ENCODE data around the gene PDE7B.

Gene PDE7B

DNA sequence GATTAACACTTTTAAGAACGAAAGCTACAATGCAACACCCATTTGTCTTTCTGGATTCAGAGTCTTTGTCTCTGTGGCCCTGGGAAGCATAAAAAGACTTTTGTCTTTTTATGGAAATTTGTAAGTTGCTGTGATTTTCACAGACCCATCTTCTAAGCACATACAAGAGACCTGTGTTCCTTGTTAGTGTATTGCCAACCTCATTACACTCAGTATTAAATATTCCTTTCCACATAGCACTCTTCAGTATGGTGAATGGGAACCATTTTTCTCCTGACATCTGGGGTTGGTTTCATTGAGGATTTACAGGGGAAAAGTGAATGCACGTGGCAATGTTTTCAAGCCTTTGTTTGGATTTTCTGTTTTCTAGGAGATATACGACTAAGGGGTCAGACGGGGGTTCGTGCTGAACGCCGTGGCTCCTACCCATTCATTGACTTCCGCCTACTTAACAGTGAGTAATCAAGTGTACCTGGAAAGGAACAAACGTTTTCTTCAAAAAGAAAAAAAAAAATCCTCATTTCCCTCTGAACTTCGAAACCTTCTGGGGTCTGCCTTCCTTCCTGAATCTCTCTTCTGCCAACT lies 257.0 kb downstream of the PDE7B start:
- TF ChIP-seq, protein P1, sequence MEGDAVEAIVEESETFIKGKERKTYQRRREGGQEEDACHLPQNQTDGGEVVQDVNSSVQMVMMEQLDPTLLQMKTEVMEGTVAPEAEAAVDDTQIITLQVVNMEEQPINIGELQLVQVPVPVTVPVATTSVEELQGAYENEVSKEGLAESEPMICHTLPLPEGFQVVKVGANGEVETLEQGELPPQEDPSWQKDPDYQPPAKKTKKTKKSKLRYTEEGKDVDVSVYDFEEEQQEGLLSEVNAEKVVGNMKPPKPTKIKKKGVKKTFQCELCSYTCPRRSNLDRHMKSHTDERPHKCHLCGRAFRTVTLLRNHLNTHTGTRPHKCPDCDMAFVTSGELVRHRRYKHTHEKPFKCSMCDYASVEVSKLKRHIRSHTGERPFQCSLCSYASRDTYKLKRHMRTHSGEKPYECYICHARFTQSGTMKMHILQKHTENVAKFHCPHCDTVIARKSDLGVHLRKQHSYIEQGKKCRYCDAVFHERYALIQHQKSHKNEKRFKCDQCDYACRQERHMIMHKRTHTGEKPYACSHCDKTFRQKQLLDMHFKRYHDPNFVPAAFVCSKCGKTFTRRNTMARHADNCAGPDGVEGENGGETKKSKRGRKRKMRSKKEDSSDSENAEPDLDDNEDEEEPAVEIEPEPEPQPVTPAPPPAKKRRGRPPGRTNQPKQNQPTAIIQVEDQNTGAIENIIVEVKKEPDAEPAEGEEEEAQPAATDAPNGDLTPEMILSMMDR (IDR thresholded peaks at IDR 0.05; ENCODE audit: low read depth, low read length), result no peak
- no peak overlapping the region for H3K4me3 ChIP-seq (ENCODE audit: low read depth, low read length)

DNA sequence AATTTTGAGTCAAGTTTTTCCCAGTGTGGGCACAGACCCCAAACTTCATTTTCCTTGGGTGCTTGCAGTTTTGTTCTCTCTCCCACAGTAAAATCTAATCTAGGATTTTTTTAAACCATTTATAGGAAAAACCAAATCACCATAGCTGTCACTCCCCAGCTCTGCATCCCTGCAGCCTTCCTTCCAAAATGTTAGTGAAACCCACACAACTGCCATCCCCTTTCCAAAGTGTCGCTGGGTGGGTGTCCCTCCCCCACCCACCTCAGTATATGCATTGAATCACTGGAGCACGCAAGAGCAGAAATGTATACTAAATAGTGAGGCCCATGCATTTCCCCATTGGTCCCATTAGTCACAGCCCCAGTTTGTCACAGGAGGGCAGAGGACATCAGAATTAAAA lies 260.3 kb downstream of the PDE7B start:
- TF ChIP-seq, protein P1 (IDR thresholded peaks at IDR 0.05; ENCODE audit: low read depth, low read length), result no peak
- H3K4me3 ChIP-seq (ENCODE audit: low read depth, low read length), result no peak overlapping the region

DNA sequence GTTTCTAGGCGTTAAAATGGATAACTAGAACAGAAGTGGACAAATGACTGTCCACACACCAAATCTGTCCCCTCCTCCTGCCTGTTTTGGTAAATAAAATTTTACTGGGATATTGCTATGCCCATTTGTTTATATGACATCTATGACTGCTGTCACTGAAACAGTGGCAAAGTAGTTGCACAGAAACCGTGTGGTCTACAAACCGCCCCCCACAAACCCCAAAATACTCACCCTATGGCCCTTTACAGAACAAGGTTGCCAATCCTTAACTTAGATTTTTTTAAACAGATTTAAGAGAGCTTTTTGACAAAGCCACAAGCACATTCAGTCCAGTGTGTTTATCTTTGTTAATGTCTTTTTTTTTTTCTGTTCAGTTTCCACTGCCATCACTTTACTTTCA lies 260.8 kb downstream of the PDE7B start:
- TF ChIP-seq, protein P1 (IDR thresholded peaks at IDR 0.05; ENCODE audit: low read depth, low read length), result no peak
- no peak overlapping the region for H3K4me3 ChIP-seq (ENCODE audit: low read depth, low read length)

DNA sequence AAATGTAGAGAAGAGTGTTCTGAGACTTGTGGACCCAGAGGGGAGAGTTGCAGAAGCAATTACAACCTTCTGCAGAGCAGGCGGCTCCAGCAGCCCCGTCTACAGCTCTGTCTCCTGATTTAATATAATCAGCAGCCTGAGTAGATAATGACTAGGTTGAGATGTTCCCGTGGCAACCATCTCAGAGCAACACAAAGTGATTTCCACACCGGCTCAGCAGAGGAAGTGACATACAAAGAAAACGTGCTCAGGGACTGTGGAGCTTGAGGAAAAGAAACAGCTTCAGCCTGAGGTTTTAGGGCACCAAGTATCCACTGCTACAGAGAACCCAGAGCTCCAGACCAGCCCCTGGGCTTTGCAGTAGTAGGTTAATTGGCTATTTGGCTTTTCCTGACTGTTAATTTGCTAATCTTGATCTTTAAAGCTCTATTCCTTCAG lies 262.3 kb downstream of the PDE7B start:
- H3K4me3 ChIP-seq (ENCODE audit: low read depth, low read length), result no peak overlapping the region
- TF ChIP-seq, protein P1 (IDR thresholded peaks at IDR 0.05; ENCODE audit: low read depth, low read length), result no peak

DNA sequence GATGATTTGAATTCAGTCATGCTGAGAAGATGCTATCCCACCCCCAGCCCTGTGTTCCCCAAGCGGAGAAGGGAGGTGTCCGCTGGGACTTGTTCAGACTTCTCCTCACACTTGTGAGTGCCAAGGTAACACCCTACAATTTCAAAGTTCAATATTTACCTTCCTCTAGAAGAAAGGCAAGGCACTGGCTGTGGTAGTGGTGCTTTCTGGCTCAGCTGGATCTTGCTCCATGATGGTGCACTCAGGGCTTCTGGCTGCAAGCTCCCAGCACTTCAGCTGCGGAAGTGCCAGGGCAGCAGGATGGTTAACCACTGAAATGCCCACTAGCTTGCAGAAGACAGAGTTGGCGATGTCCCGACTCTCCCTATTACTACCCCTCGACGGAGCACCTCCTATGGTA lies 263.2 kb downstream of the PDE7B start:
- H3K4me3 ChIP-seq (ENCODE audit: low read depth, low read length), result no peak overlapping the region
- TF ChIP-seq, protein P1 (IDR thresholded peaks at IDR 0.05; ENCODE audit: low read depth, low read length), result no peak

DNA sequence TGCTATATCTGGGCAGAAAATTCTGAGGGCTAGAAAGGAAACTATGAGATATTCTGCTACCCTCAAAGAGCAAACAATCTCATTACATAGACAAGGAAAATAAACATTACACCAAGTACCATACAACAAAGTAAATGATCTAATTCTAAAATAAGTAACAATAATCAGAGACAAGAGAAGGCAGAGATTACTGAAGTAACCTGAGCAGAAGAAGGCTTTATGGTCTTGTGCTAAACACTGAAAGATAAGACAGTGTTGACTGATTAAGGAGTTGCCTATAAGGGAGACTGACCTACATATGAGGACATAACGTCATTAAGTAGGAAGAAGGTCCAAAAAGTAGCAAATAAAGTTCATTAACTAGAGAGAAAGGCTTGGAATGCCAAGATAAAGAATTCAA lies 264.4 kb downstream of the PDE7B start:
- TF ChIP-seq, protein P1 (IDR thresholded peaks at IDR 0.05; ENCODE audit: low read depth, low read length), result no peak
- H3K4me3 ChIP-seq (ENCODE audit: low read depth, low read length), result no peak overlapping the region

DNA sequence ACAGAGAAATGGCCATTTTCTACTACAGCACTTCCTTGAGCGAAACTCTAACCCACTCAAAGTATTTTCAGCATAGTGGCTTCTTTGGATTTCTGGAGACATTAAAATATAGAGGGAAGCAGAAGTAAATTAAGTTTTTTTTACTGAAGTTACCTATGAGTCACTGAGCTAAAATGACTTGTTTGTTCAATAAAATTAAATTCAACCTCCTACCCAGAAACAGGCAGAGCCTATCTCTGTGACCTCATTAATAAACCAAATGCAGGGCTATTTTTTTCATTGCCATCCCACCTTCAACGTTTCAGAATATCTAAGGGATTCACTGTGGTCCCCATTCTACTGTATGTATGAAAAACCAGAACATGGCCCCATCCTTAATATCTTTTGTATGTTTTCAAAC lies 265.6 kb downstream of the PDE7B start:
- no peak overlapping the region for H3K4me3 ChIP-seq (ENCODE audit: low read depth, low read length)
- TF ChIP-seq, protein P1 (IDR thresholded peaks at IDR 0.05; ENCODE audit: low read depth, low read length), result no peak
